Breast epithelium (tissue), 4 donors: ENCODE data around the gene RPRM. TPM values are rescaled to one million over a fixed set of nuclear protein-coding genes. Genes with fewer than 3 reads are reported as not detected.

ENCODE experiments used
- DNase-seq, 2 donors: peaks; one replicate each; pipeline ENCODE4 v3.0.0-alpha.2; 2019; ENCODE audit warnings: low spot score in 2 of 2
- H3K27ac ChIP-seq, 2 donors: fragments of 200-600 bp; sonication (generic) in 1 of 2; one replicate each; pipeline ENCODE4 v1.5.1; 2016 to 2019; ENCODE audit warnings: mild to moderate bottlenecking in 1 of 2
- H3K27me3 ChIP-seq, 2 donors: fragments of 200-600 bp; sonication (generic) in 1 of 2; one replicate each; pipeline versions ENCODE4 v1.5.1 to v1.6.0; 2017 to 2019; ENCODE audit warnings: control low read depth in 1 of 2, mild to moderate bottlenecking in 1 of 2
- H3K36me3 ChIP-seq: fragments of 200-600 bp; one replicate; pipeline ENCODE4 v1.5.1; 2019
- H3K4me1 ChIP-seq, 2 donors: fragments of 200-600 bp; sonication (generic); one replicate each; pipeline ENCODE4 v1.5.1; 2016 to 2019; ENCODE audit warnings: control low read depth in 1 of 2
- H3K4me3 ChIP-seq, 3 donors: fragments of 200-600 bp; sonication (generic); 1 replicate in 2 of 3; 2 replicates in 1 of 3; pipeline ENCODE4 v1.5.1; 2016 to 2019; ENCODE audit warnings: mild to moderate bottlenecking in 3 of 3, moderate library complexity in 2 of 3
- H3K9me3 ChIP-seq, 2 donors: fragments of 200-600 bp; sonication (generic) in 1 of 2; one replicate each; pipeline ENCODE4 v1.5.1; 2016 to 2019; ENCODE audit warnings: control low read depth in 1 of 2
- POLR2A ChIP-seq: fragments of 450-650 bp; IDR thresholded peaks from one replicate; pipeline ENCODE4 v1.6.1; 2016; ENCODE audit warnings: antibody characterized with exemption, mild to moderate bottlenecking, moderate library complexity
- POLR2AphosphoS5 ChIP-seq, 3 donors: sonication (generic); formaldehyde crosslinking; IDR thresholded peaks; one replicate each; pipeline ENCODE4 v1.6.1; 2017; ENCODE audit warnings: antibody characterized with exemption in 3 of 3
- intact Hi-C: fragments of 100-400 bp; cut with DNase I; formaldehyde crosslinking; loops from one replicate; pipeline ENCODE4 v1.15.1; 2023; ENCODE audit warnings: low total_unique reads
- total RNA-seq, 3 donors: library from RNA; depleted of rRNA; stranded (reverse); fragments of >200 nt; gene quantifications; one replicate each; pipeline ENCODE4 v1.1.0, GENCODE V29; 2016
- TF ChIP-seq, protein P1 (sequence below), 3 donors: fragments of 450-650 bp; IDR thresholded peaks; one replicate each; pipeline ENCODE4 v1.5.1; 2016 to 2017; ENCODE audit warnings: antibody characterized with exemption in 3 of 3, mild to moderate bottlenecking in 3 of 3, moderate library complexity in 3 of 3

Gene RPRM
- total RNA-seq, 3 donors from 2014 or later: 4.0 TPM; not detected in 2

GRCh38 chr2:153432381-153432780, 46.2 kb downstream of the RPRM start:
- intact Hi-C loops: no loop called here
- no peaks in the 10 kb centered on the region for H3K36me3 ChIP-seq
- no peak overlapping the region for H3K4me3 ChIP-seq
- TF ChIP-seq POLR2AphosphoS5 (IDR thresholded peaks at IDR 0.05) (no peak), POLR2A (no peak)
- TF ChIP-seq, protein P1, sequence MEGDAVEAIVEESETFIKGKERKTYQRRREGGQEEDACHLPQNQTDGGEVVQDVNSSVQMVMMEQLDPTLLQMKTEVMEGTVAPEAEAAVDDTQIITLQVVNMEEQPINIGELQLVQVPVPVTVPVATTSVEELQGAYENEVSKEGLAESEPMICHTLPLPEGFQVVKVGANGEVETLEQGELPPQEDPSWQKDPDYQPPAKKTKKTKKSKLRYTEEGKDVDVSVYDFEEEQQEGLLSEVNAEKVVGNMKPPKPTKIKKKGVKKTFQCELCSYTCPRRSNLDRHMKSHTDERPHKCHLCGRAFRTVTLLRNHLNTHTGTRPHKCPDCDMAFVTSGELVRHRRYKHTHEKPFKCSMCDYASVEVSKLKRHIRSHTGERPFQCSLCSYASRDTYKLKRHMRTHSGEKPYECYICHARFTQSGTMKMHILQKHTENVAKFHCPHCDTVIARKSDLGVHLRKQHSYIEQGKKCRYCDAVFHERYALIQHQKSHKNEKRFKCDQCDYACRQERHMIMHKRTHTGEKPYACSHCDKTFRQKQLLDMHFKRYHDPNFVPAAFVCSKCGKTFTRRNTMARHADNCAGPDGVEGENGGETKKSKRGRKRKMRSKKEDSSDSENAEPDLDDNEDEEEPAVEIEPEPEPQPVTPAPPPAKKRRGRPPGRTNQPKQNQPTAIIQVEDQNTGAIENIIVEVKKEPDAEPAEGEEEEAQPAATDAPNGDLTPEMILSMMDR (IDR thresholded peaks at IDR 0.05): no peak
- DNase-seq: no peak
- H3K9me3 ChIP-seq: no peaks in the 10 kb centered on the region
- no peak overlapping the region for H3K27ac ChIP-seq
- H3K4me1 ChIP-seq: no peaks in the 10 kb centered on the region
- H3K27me3 ChIP-seq: no peaks in the 10 kb centered on the region

GRCh38 chr2:153431114-153431513, 47.4 kb downstream of the RPRM start:
- Histone ChIP-seq H3K9me3 (no peaks in the 10 kb centered on the region), H3K36me3 (no peaks in the 10 kb centered on the region), H3K27ac (no peak overlapping the region), H3K4me1 (no peaks in the 10 kb centered on the region), H3K27me3 (no peaks in the 10 kb centered on the region), H3K4me3 (no peak overlapping the region)
- intact Hi-C loops: no loop called here
- TF ChIP-seq, protein P1 (IDR thresholded peaks at IDR 0.05): no peak
- TF ChIP-seq POLR2A (no peak), POLR2AphosphoS5 (IDR thresholded peaks at IDR 0.05) (no peak)
- no peak for DNase-seq
